SK-N-SH treated with all-trans-retinoic acid at 6 μM for 48 hours (cell line): ENCODE results near the gene FRMD4A.

ENCODE experiments used
- ATAC-seq: fragments of 200-7000 bp; cut with Tn5 transposase; 3 replicates; pipeline ENCODE4 v1.9.1; 2020; ENCODE audit warnings: mild to moderate bottlenecking, moderate library complexity
- BACH2 ChIP-seq: fragments of 250-450 bp; sonication (Bioruptor Pico); IDR thresholded peaks from 2 replicates; pipeline ENCODE4 v1.9.0; 2021; ENCODE audit warnings: mild to moderate bottlenecking, borderline replicate concordance
- CSDC2 ChIP-seq: fragments of 250-450 bp; sonication (Bioruptor Pico); IDR thresholded peaks from 2 replicates; pipeline ENCODE4 v1.5.0; 2020; ENCODE audit warnings: mild to moderate bottlenecking, moderate library complexity
- ESRRG ChIP-seq: fragments of 250-450 bp; sonication (Bioruptor Pico); IDR thresholded peaks from 2 replicates; pipeline ENCODE4 v1.6.1; 2021; ENCODE audit warnings: mild to moderate bottlenecking
- ISL1 ChIP-seq: fragments of 250-450 bp; sonication (Bioruptor Pico); IDR thresholded peaks from 2 replicates; pipeline ENCODE4 v2.1.2; 2022; ENCODE audit warnings: mild to moderate bottlenecking, moderate library complexity
- PPARA ChIP-seq: fragments of 250-450 bp; sonication (Bioruptor Pico); IDR thresholded peaks from 2 replicates; pipeline ENCODE4 v1.5.0; 2020; ENCODE audit warnings: mild to moderate bottlenecking, borderline replicate concordance
- RARB ChIP-seq: fragments of 250-450 bp; sonication (Bioruptor Pico); IDR thresholded peaks from 2 replicates; pipeline ENCODE4 v1.8.0; 2021; ENCODE audit warnings: mild to moderate bottlenecking, moderate library complexity
- SNAI2 ChIP-seq: fragments of 250-450 bp; sonication (Bioruptor Pico); IDR thresholded peaks from 2 replicates; pipeline ENCODE4 v1.5.0; 2020; ENCODE audit warnings: mild to moderate bottlenecking, moderate library complexity
- TCF4 ChIP-seq: fragments of 250-450 bp; sonication (Bioruptor Pico); IDR thresholded peaks from 2 replicates; pipeline ENCODE4 v1.8.0; 2021; ENCODE audit warnings: mild to moderate bottlenecking, moderate library complexity, borderline replicate concordance
- TOX ChIP-seq: fragments of 250-450 bp; sonication (Bioruptor Pico); IDR thresholded peaks from 2 replicates; pipeline ENCODE4 v1.8.0; 2021; ENCODE audit warnings: mild to moderate bottlenecking, moderate library complexity, borderline replicate concordance
- ZFP3 ChIP-seq: fragments of 250-450 bp; sonication (Bioruptor Pico); IDR thresholded peaks from 2 replicates; pipeline ENCODE4 v1.5.0; 2020; ENCODE audit warnings: mild to moderate bottlenecking, moderate library complexity
- ZFP30 ChIP-seq: fragments of 450-650 bp; formaldehyde crosslinking; IDR thresholded peaks from 2 replicates; pipeline ENCODE4 v1.5.0; 2022; ENCODE audit warnings: mild to moderate bottlenecking, moderate library complexity
- ZNF70 ChIP-seq: fragments of 450-650 bp; formaldehyde crosslinking; IDR thresholded peaks from 2 replicates; pipeline ENCODE4 v1.5.0; 2020; ENCODE audit warnings: mild to moderate bottlenecking, moderate library complexity
- ZNF8 ChIP-seq: fragments of 450-650 bp; formaldehyde crosslinking; IDR thresholded peaks from 2 replicates; pipeline ENCODE4 v1.5.0; 2020; ENCODE audit warnings: mild to moderate bottlenecking, moderate library complexity
- TF ChIP-seq, protein P1 (sequence below): fragments of 250-450 bp; sonication (Bioruptor Pico); IDR thresholded peaks from 2 replicates; pipeline ENCODE4 v1.8.0; 2021; ENCODE audit warnings: low read depth, mild to moderate bottlenecking, moderate library complexity, borderline replicate concordance
- TF ChIP-seq, protein P2 (sequence below): fragments of 250-450 bp; sonication (Bioruptor Pico); IDR thresholded peaks from 2 replicates; pipeline ENCODE4 v1.5.0; 2020; ENCODE audit warnings: mild to moderate bottlenecking, moderate library complexity
- TF ChIP-seq, protein P3 (sequence below): fragments of 250-450 bp; sonication (Bioruptor Pico); IDR thresholded peaks from 2 replicates; pipeline ENCODE4 v1.8.0; 2020; ENCODE audit warnings: mild to moderate bottlenecking, moderate library complexity, borderline replicate concordance
- TF ChIP-seq, protein P4 (sequence below): fragments of 250-450 bp; sonication (Bioruptor Pico); IDR thresholded peaks from 2 replicates; pipeline ENCODE4 v1.5.1; 2020; ENCODE audit warnings: low read depth, mild to moderate bottlenecking, moderate library complexity
- TF ChIP-seq, protein P5 (sequence below): fragments of 250-450 bp; sonication (Bioruptor Pico); IDR thresholded peaks from 2 replicates; pipeline ENCODE4 v1.5.1; 2021; ENCODE audit warnings: mild to moderate bottlenecking, moderate library complexity

Gene FRMD4A

DNA sequence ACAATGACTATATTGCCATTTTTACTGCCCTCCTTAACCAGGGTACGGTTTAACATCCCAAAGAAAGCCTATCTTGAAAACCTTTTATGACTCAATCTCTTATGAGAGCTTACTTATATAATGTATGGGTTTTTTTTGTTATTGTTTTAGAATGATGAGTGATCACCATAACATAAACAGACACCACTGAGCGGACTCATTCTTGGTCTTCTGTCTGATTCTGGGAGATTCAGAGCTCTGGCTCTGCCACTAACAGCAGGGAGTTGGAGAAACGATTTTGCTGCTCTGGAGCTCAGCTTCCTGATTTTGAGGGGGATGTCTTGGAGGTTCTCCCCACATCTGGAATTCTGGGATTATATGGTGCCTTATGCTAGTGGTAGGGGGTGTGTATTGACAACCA, 244.1 kb downstream of the FRMD4A start:
- ATAC-seq, result peak; percentile 43; the same call in 1 of the 3 replicates
- no peak for TF ChIP-seq CSDC2
- TF ChIP-seq TOX (CRISPR knock-in tag), result no peak
- no peak for TF ChIP-seq ZNF8 (CRISPR knock-in tag)
- TF ChIP-seq RARB (CRISPR knock-in tag), result no peak
- TF ChIP-seq ZNF70 (CRISPR knock-in tag), result no peak
- TF ChIP-seq, protein P1, sequence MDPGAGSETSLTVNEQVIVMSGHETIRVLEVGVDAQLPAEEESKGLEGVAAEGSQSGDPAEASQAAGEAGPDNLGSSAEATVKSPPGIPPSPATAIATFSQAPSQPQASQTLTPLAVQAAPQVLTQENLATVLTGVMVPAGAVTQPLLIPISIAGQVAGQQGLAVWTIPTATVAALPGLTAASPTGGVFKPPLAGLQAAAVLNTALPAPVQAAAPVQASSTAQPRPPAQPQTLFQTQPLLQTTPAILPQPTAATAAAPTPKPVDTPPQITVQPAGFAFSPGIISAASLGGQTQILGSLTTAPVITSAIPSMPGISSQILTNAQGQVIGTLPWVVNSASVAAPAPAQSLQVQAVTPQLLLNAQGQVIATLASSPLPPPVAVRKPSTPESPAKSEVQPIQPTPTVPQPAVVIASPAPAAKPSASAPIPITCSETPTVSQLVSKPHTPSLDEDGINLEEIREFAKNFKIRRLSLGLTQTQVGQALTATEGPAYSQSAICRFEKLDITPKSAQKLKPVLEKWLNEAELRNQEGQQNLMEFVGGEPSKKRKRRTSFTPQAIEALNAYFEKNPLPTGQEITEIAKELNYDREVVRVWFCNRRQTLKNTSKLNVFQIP (CRISPR knock-in tag), result no peak
- TF ChIP-seq BACH2, result no peak
- TF ChIP-seq, protein P2, sequence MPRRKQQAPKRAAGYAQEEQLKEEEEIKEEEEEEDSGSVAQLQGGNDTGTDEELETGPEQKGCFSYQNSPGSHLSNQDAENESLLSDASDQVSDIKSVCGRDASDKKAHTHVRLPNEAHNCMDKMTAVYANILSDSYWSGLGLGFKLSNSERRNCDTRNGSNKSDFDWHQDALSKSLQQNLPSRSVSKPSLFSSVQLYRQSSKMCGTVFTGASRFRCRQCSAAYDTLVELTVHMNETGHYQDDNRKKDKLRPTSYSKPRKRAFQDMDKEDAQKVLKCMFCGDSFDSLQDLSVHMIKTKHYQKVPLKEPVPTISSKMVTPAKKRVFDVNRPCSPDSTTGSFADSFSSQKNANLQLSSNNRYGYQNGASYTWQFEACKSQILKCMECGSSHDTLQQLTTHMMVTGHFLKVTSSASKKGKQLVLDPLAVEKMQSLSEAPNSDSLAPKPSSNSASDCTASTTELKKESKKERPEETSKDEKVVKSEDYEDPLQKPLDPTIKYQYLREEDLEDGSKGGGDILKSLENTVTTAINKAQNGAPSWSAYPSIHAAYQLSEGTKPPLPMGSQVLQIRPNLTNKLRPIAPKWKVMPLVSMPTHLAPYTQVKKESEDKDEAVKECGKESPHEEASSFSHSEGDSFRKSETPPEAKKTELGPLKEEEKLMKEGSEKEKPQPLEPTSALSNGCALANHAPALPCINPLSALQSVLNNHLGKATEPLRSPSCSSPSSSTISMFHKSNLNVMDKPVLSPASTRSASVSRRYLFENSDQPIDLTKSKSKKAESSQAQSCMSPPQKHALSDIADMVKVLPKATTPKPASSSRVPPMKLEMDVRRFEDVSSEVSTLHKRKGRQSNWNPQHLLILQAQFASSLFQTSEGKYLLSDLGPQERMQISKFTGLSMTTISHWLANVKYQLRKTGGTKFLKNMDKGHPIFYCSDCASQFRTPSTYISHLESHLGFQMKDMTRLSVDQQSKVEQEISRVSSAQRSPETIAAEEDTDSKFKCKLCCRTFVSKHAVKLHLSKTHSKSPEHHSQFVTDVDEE (CRISPR knock-in tag), result no peak
- TF ChIP-seq PPARA, result no peak
- TF ChIP-seq SNAI2 (CRISPR knock-in tag), result no peak
- no peak for TF ChIP-seq ESRRG
- no peak for TF ChIP-seq ZFP3 (CRISPR knock-in tag)

DNA sequence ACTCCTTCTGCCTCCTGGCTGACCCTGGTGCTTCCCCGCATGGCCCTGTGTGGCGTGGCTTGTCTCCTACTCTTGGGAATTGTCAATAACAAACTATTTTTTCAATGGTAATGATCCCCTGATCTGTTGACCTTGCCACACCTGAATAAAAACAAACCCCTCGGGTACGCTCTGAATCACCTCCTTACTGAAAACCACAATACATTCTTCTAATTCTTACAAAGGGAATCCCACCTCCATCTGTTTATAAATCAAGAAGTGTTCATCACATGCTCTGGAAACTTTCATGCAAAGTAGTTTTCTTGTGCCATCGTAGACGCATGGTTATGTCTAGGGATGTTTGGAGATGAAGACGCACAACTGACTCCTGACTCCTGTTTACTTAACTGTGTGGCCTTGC, 245.8 kb downstream of the FRMD4A start:
- ATAC-seq, result no peak
- TF ChIP-seq ZNF8 (CRISPR knock-in tag) (no peak), TOX (CRISPR knock-in tag) (no peak), ISL1 (CRISPR knock-in tag) (no peak), PPARA (no peak), SNAI2 (CRISPR knock-in tag) (no peak), TCF4 (CRISPR knock-in tag) (no peak), ZFP30 (CRISPR knock-in tag) (no peak), RARB (CRISPR knock-in tag) (no peak), ESRRG (no peak), BACH2 (no peak)
- TF ChIP-seq, protein P3, sequence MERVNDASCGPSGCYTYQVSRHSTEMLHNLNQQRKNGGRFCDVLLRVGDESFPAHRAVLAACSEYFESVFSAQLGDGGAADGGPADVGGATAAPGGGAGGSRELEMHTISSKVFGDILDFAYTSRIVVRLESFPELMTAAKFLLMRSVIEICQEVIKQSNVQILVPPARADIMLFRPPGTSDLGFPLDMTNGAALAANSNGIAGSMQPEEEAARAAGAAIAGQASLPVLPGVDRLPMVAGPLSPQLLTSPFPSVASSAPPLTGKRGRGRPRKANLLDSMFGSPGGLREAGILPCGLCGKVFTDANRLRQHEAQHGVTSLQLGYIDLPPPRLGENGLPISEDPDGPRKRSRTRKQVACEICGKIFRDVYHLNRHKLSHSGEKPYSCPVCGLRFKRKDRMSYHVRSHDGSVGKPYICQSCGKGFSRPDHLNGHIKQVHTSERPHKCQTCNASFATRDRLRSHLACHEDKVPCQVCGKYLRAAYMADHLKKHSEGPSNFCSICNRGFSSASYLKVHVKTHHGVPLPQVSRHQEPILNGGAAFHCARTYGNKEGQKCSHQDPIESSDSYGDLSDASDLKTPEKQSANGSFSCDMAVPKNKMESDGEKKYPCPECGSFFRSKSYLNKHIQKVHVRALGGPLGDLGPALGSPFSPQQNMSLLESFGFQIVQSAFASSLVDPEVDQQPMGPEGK (CRISPR knock-in tag), result no peak
- TF ChIP-seq, protein P4, sequence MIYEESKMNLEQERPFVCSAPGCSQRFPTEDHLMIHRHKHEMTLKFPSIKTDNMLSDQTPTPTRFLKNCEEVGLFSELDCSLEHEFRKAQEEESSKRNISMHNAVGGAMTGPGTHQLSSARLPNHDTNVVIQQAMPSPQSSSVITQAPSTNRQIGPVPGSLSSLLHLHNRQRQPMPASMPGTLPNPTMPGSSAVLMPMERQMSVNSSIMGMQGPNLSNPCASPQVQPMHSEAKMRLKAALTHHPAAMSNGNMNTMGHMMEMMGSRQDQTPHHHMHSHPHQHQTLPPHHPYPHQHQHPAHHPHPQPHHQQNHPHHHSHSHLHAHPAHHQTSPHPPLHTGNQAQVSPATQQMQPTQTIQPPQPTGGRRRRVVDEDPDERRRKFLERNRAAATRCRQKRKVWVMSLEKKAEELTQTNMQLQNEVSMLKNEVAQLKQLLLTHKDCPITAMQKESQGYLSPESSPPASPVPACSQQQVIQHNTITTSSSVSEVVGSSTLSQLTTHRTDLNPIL (CRISPR knock-in tag), result no peak
- TF ChIP-seq, protein P5, sequence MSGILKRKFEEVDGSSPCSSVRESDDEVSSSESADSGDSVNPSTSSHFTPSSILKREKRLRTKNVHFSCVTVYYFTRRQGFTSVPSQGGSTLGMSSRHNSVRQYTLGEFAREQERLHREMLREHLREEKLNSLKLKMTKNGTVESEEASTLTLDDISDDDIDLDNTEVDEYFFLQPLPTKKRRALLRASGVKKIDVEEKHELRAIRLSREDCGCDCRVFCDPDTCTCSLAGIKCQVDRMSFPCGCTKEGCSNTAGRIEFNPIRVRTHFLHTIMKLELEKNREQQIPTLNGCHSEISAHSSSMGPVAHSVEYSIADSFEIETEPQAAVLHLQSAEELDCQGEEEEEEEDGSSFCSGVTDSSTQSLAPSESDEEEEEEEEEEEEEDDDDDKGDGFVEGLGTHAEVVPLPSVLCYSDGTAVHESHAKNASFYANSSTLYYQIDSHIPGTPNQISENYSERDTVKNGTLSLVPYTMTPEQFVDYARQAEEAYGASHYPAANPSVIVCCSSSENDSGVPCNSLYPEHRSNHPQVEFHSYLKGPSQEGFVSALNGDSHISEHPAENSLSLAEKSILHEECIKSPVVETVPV, result no peak
- TF ChIP-seq, protein P2 (CRISPR knock-in tag), result no peak
- TF ChIP-seq, protein P1 (CRISPR knock-in tag), result no peak
